HEK293 (cell line): ENCODE measurements around the gene ACTR1A.

Experiments used
- CTCF ChIA-PET: fragments of 350-600 bp; formaldehyde crosslinking; extraction: SDS; loops from one replicate; lab custom pipeline; 2021; ENCODE audit warnings: antibody characterized with exemption; lab: Yijun Ruan, JAX
- POLR2A ChIA-PET: fragments of 300-600 bp; formaldehyde crosslinking; extraction: SDS; loops from one replicate; lab custom pipeline; 2020; ENCODE audit warnings: antibody characterized with exemption, inconsistent platforms; lab: Yijun Ruan, JAX
- H3K27ac ChIP-seq: fragments of 200-500 bp; sonication (Bioruptor generic); 2 replicates; pipeline ENCODE4 v1.5.1; 2014; ENCODE audit warnings: low read depth, low read length, control low read depth, inconsistent platforms; ENCODE audit errors: extremely low read depth
- H3K36me3 ChIP-seq, 2 experiments: fragments of 200-500 bp in 1 of 2; sonication (Bioruptor generic) in 1 of 2; 1 replicate in 1 of 2; 2 replicates in 1 of 2; pipeline ENCODE4 v1.5.1; 2014 to 2017; ENCODE audit warnings: inconsistent platforms in 2 of 2, low read length in 2 of 2; ENCODE audit not compliant: control insufficient read depth in 2 of 2, insufficient read depth in 1 of 2
- H3K4me1 ChIP-seq: fragments of 200-500 bp; sonication (Bioruptor generic); 2 replicates; pipeline ENCODE4 v1.5.1; 2014; ENCODE audit warnings: mild to moderate bottlenecking, low read length, inconsistent platforms; ENCODE audit not compliant: control insufficient read depth, insufficient read depth
- H3K4me3 ChIP-seq: 2 replicates; pipeline ENCODE4 v1.5.1; 2011; ENCODE audit warnings: low read depth, mild to moderate bottlenecking, control low read depth, low read length, moderate library complexity
- H3K9me3 ChIP-seq: fragments of 200-500 bp; sonication (Bioruptor generic); 2 replicates; pipeline ENCODE4 v1.5.1; 2014; ENCODE audit warnings: low read depth, low read length, inconsistent platforms; ENCODE audit not compliant: control insufficient read depth, insufficient read depth
- GFI1B ChIP-seq: fragments of 450-650 bp; formaldehyde crosslinking; IDR thresholded peaks from 2 replicates; pipeline ENCODE4 v1.5.1; 2016; ENCODE audit warnings: missing biosample characterization, missing genetic modification characterization
- HOXD13 ChIP-seq: sonication (generic); formaldehyde crosslinking; IDR thresholded peaks from 2 replicates; pipeline ENCODE4 v1.8.0; 2022; ENCODE audit warnings: missing genetic modification reagents, borderline replicate concordance
- KLF10 ChIP-seq: fragments of 450-650 bp; IDR thresholded peaks from 2 replicates; pipeline ENCODE4 v1.5.1; 2018; ENCODE audit warnings: missing biosample characterization, mild to moderate bottlenecking, missing genetic modification characterization
- KLF8 ChIP-seq: fragments of 450-650 bp; formaldehyde crosslinking; IDR thresholded peaks from 2 replicates; pipeline ENCODE4 v1.5.1; 2016; ENCODE audit warnings: missing biosample characterization, missing genetic modification characterization
- MEIS1 ChIP-seq: sonication (generic); formaldehyde crosslinking; IDR thresholded peaks from 2 replicates; pipeline ENCODE4 v1.8.1; 2022; ENCODE audit warnings: missing genetic modification reagents, mild to moderate bottlenecking, borderline replicate concordance
- REPIN1 ChIP-seq: fragments of 450-650 bp; formaldehyde crosslinking; IDR thresholded peaks from 2 replicates; pipeline ENCODE4 v1.5.1; 2017; ENCODE audit warnings: missing biosample characterization, missing genetic modification characterization, low read depth
- SP3 ChIP-seq: fragments of 450-650 bp; formaldehyde crosslinking; IDR thresholded peaks from 2 replicates; pipeline ENCODE4 v1.5.1; 2016; ENCODE audit warnings: missing biosample characterization, missing genetic modification characterization
- ZBTB17 ChIP-seq: fragments of 450-650 bp; formaldehyde crosslinking; IDR thresholded peaks from 2 replicates; pipeline ENCODE4 v1.5.1; 2016; ENCODE audit warnings: missing biosample characterization, missing genetic modification characterization
- ZNF10 ChIP-seq: fragments of 450-650 bp; formaldehyde crosslinking; IDR thresholded peaks from 2 replicates; pipeline ENCODE4 v1.5.1; 2017; ENCODE audit warnings: missing biosample characterization, missing genetic modification characterization
- ZNF174 ChIP-seq: fragments of 450-650 bp; formaldehyde crosslinking; IDR thresholded peaks from 2 replicates; pipeline ENCODE4 v1.5.0; 2017; ENCODE audit warnings: missing biosample characterization, mild to moderate bottlenecking, missing genetic modification characterization
- ZNF175 ChIP-seq: fragments of 450-650 bp; formaldehyde crosslinking; IDR thresholded peaks from 2 replicates; pipeline ENCODE4 v1.5.1; 2016; ENCODE audit warnings: missing biosample characterization, missing genetic modification characterization
- ZNF19 ChIP-seq: fragments of 450-650 bp; formaldehyde crosslinking; IDR thresholded peaks from 2 replicates; pipeline ENCODE4; 2016; ENCODE audit warnings: missing biosample characterization, missing genetic modification characterization, low read depth
- ZNF202 ChIP-seq: fragments of 450-650 bp; formaldehyde crosslinking; IDR thresholded peaks from 2 replicates; pipeline ENCODE4 v1.5.1; 2016; ENCODE audit warnings: missing biosample characterization, missing genetic modification characterization, borderline replicate concordance
- ZNF239 ChIP-seq: fragments of 450-650 bp; formaldehyde crosslinking; IDR thresholded peaks from 2 replicates; pipeline ENCODE4 v1.5.1; 2016; ENCODE audit warnings: missing biosample characterization, missing genetic modification characterization
- ZNF274 ChIP-seq, 2 experiments: fragments of 200-500 bp in 1 of 2; fragments of 450-650 bp in 1 of 2; sonication (Bioruptor generic) in 1 of 2; formaldehyde crosslinking in 1 of 2; IDR thresholded peaks; 2 replicates each; pipeline versions ENCODE4 v1.5.1 to v1.6.1; 2014 to 2016; ENCODE audit warnings: borderline replicate concordance in 1 of 2, inconsistent platforms in 1 of 2, low read length in 1 of 2, missing biosample characterization in 1 of 2, missing genetic modification characterization in 1 of 2
- ZNF354C ChIP-seq: fragments of 450-650 bp; formaldehyde crosslinking; IDR thresholded peaks from 2 replicates; pipeline ENCODE4 v1.5.1; 2016; ENCODE audit warnings: missing biosample characterization, missing genetic modification characterization, low read depth, borderline replicate concordance
- ZNF544 ChIP-seq: fragments of 450-650 bp; formaldehyde crosslinking; IDR thresholded peaks from 2 replicates; pipeline ENCODE4 v1.5.0; 2017; ENCODE audit warnings: missing biosample characterization, missing genetic modification characterization
- ZNF560 ChIP-seq: fragments of 450-650 bp; formaldehyde crosslinking; IDR thresholded peaks from 2 replicates; pipeline ENCODE4 v1.5.1; 2017; ENCODE audit warnings: missing biosample characterization, missing genetic modification characterization, borderline replicate concordance
- ZNF600 ChIP-seq: fragments of 450-650 bp; formaldehyde crosslinking; IDR thresholded peaks from 2 replicates; pipeline ENCODE4 v1.5.1; 2016; ENCODE audit warnings: missing biosample characterization, missing genetic modification characterization
- ZNF626 ChIP-seq: fragments of 450-650 bp; sonication (Bioruptor Pico); formaldehyde crosslinking; IDR thresholded peaks from 2 replicates; pipeline ENCODE4 v1.5.1; 2018; ENCODE audit warnings: missing biosample characterization, missing genetic modification characterization, inconsistent platforms
- ZNF629 ChIP-seq: fragments of 450-650 bp; formaldehyde crosslinking; IDR thresholded peaks from 2 replicates; pipeline ENCODE4 v1.5.1; 2017; ENCODE audit warnings: missing biosample characterization, missing genetic modification characterization
- ZNF747 ChIP-seq: fragments of 450-650 bp; formaldehyde crosslinking; IDR thresholded peaks from 2 replicates; pipeline ENCODE4 v1.5.1; 2016; ENCODE audit warnings: missing biosample characterization, missing genetic modification characterization
- ZNF843 ChIP-seq: fragments of 450-650 bp; formaldehyde crosslinking; IDR thresholded peaks from 2 replicates; pipeline ENCODE4 v1.5.1; 2016; ENCODE audit warnings: missing biosample characterization, missing genetic modification characterization
- ZSCAN30 ChIP-seq: fragments of 450-650 bp; IDR thresholded peaks from 2 replicates; pipeline ENCODE4 v1.5.1; 2018; ENCODE audit warnings: missing biosample characterization, mild to moderate bottlenecking, missing genetic modification characterization, moderate library complexity
- TF ChIP-seq, protein P1 (sequence below): fragments of 450-650 bp; formaldehyde crosslinking; IDR thresholded peaks from 2 replicates; pipeline ENCODE4 v1.5.1; 2016; ENCODE audit warnings: missing biosample characterization, missing genetic modification characterization
- TF ChIP-seq, protein P2 (sequence below): fragments of 450-650 bp; formaldehyde crosslinking; IDR thresholded peaks from 2 replicates; pipeline ENCODE4 v1.5.1; 2016; ENCODE audit warnings: missing biosample characterization, missing genetic modification characterization, borderline replicate concordance
- TF ChIP-seq, protein P3 (sequence below): fragments of 450-650 bp; formaldehyde crosslinking; IDR thresholded peaks from 2 replicates; pipeline ENCODE4 v1.5.1; 2016; ENCODE audit warnings: missing biosample characterization, missing genetic modification characterization
- TF ChIP-seq, protein P4 (sequence below): fragments of 450-650 bp; formaldehyde crosslinking; IDR thresholded peaks from 2 replicates; pipeline ENCODE4 v1.5.1; 2016; ENCODE audit warnings: missing biosample characterization, missing genetic modification characterization, borderline replicate concordance

The ACTR1A gene

DNA sequence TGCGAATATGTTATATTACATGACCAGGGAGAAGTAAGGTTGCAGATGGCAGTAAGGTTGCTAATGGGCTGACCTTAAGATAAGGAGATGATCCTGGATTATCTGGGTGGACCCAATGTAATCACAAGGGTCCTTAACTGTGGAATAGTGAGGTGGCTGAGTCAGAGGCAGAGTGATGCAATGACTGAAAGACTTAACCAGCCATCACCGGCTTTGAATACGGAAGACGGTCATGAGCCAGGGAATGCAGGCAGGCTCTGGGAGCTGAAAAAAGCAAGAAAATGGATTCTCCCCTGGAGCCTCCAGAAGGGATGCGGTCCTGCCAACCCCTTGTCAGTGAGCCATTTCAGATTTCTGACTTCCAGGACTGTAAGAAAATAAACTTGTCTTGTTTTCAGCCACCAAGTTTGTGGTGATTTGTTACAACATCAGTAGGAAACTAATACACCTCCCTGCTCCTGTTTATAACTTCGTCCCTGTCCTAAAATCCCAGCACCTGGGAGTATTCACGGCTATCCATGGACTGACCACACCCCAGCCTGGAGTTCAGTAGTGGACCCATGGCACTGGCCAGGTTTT, 46.5 kb downstream of the ACTR1A start:
- POLR2A ChIA-PET = interaction anchor here (0.7 to 1.0 kb wide), 3 partner anchors 24 to 59 kb away, joined by 3 to 4 read pairs (median 3); partner anchors contain the start of genes CUEDC2 and FBXL15
- peaks cover 14 to 36% of the 10 kb centered on the region in 2 experiments; a peak in 2 of 3 replicates for H3K36me3 ChIP-seq
- H3K4me3 ChIP-seq = no peak overlapping the region
- CTCF ChIA-PET = interaction anchor here (0.7 to 1.0 kb wide), 3 partner anchors 61 to 1390 kb away, joined by 3 read pairs; no protein-coding TSS in a partner anchor
- H3K9me3 ChIP-seq = no peaks in the 10 kb centered on the region
- peaks cover 5% of the 10 kb centered on the region; the same call in 1 of the 2 replicates for H3K4me1 ChIP-seq
- no peak overlapping the region; the same call in 1 of the 2 replicates for H3K27ac ChIP-seq
- TF ChIP-seq ZNF560 = no peak
- no peak for TF ChIP-seq REPIN1
- no peak for TF ChIP-seq ZNF544
- TF ChIP-seq, protein P1, sequence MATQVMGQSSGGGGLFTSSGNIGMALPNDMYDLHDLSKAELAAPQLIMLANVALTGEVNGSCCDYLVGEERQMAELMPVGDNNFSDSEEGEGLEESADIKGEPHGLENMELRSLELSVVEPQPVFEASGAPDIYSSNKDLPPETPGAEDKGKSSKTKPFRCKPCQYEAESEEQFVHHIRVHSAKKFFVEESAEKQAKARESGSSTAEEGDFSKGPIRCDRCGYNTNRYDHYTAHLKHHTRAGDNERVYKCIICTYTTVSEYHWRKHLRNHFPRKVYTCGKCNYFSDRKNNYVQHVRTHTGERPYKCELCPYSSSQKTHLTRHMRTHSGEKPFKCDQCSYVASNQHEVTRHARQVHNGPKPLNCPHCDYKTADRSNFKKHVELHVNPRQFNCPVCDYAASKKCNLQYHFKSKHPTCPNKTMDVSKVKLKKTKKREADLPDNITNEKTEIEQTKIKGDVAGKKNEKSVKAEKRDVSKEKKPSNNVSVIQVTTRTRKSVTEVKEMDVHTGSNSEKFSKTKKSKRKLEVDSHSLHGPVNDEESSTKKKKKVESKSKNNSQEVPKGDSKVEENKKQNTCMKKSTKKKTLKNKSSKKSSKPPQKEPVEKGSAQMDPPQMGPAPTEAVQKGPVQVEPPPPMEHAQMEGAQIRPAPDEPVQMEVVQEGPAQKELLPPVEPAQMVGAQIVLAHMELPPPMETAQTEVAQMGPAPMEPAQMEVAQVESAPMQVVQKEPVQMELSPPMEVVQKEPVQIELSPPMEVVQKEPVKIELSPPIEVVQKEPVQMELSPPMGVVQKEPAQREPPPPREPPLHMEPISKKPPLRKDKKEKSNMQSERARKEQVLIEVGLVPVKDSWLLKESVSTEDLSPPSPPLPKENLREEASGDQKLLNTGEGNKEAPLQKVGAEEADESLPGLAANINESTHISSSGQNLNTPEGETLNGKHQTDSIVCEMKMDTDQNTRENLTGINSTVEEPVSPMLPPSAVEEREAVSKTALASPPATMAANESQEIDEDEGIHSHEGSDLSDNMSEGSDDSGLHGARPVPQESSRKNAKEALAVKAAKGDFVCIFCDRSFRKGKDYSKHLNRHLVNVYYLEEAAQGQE (tag by site-specific recombination) = 0 out of 2 replicates have a peak, but pooled peaks have one; percentile 31
- TF ChIP-seq MEIS1 (CRISPR knock-in tag) = no peak
- 0 out of 2 replicates have a peak, but pooled peaks have one; percentile 41 for TF ChIP-seq SP3 (tag by site-specific recombination)
- no peak for TF ChIP-seq ZNF747 (tag by site-specific recombination)
- no peak for TF ChIP-seq ZNF626 (tag by site-specific recombination)
- TF ChIP-seq ZNF629 (tag by site-specific recombination) = peak; percentile 76
- TF ChIP-seq ZSCAN30 = no peak
- no peak for TF ChIP-seq GFI1B
- no peak for TF ChIP-seq ZNF274 (IDR thresholded peaks at IDR 0.05; ENCODE audit: low read length)
- TF ChIP-seq ZNF274 (tag by site-specific recombination; IDR thresholded peaks at IDR 0.05; ENCODE audit: borderline replicate concordance) = no peak
- TF ChIP-seq, protein P2, sequence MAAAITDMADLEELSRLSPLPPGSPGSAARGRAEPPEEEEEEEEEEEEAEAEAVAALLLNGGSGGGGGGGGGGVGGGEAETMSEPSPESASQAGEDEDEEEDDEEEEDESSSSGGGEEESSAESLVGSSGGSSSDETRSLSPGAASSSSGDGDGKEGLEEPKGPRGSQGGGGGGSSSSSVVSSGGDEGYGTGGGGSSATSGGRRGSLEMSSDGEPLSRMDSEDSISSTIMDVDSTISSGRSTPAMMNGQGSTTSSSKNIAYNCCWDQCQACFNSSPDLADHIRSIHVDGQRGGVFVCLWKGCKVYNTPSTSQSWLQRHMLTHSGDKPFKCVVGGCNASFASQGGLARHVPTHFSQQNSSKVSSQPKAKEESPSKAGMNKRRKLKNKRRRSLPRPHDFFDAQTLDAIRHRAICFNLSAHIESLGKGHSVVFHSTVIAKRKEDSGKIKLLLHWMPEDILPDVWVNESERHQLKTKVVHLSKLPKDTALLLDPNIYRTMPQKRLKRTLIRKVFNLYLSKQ = no peak
- no peak for TF ChIP-seq HOXD13 (CRISPR knock-in tag)
- TF ChIP-seq ZNF600 (tag by site-specific recombination) = peak; percentile 86
- TF ChIP-seq KLF10 (tag by site-specific recombination) = no peak
- TF ChIP-seq ZNF202 (tag by site-specific recombination) = no peak
- TF ChIP-seq ZNF10 (tag by site-specific recombination) = no peak
- TF ChIP-seq ZNF174 (tag by site-specific recombination) = no peak
- TF ChIP-seq ZBTB17 = peak; percentile 74
- no peak for TF ChIP-seq KLF8
- TF ChIP-seq ZNF175 (tag by site-specific recombination) = no peak
- TF ChIP-seq ZNF239 = no peak
- TF ChIP-seq, protein P3, sequence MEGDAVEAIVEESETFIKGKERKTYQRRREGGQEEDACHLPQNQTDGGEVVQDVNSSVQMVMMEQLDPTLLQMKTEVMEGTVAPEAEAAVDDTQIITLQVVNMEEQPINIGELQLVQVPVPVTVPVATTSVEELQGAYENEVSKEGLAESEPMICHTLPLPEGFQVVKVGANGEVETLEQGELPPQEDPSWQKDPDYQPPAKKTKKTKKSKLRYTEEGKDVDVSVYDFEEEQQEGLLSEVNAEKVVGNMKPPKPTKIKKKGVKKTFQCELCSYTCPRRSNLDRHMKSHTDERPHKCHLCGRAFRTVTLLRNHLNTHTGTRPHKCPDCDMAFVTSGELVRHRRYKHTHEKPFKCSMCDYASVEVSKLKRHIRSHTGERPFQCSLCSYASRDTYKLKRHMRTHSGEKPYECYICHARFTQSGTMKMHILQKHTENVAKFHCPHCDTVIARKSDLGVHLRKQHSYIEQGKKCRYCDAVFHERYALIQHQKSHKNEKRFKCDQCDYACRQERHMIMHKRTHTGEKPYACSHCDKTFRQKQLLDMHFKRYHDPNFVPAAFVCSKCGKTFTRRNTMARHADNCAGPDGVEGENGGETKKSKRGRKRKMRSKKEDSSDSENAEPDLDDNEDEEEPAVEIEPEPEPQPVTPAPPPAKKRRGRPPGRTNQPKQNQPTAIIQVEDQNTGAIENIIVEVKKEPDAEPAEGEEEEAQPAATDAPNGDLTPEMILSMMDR (tag by site-specific recombination) = no peak
- no peak for TF ChIP-seq ZNF354C
- TF ChIP-seq, protein P4, sequence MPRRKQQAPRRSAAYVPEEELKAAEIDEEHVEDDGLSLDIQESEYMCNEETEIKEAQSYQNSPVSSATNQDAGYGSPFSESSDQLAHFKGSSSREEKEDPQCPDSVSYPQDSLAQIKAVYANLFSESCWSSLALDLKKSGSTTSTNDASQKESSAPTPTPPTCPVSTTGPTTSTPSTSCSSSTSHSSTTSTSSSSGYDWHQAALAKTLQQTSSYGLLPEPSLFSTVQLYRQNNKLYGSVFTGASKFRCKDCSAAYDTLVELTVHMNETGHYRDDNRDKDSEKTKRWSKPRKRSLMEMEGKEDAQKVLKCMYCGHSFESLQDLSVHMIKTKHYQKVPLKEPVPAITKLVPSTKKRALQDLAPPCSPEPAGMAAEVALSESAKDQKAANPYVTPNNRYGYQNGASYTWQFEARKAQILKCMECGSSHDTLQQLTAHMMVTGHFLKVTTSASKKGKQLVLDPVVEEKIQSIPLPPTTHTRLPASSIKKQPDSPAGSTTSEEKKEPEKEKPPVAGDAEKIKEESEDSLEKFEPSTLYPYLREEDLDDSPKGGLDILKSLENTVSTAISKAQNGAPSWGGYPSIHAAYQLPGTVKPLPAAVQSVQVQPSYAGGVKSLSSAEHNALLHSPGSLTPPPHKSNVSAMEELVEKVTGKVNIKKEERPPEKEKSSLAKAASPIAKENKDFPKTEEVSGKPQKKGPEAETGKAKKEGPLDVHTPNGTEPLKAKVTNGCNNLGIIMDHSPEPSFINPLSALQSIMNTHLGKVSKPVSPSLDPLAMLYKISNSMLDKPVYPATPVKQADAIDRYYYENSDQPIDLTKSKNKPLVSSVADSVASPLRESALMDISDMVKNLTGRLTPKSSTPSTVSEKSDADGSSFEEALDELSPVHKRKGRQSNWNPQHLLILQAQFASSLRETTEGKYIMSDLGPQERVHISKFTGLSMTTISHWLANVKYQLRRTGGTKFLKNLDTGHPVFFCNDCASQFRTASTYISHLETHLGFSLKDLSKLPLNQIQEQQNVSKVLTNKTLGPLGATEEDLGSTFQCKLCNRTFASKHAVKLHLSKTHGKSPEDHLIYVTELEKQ (tag by site-specific recombination) = no peak
- TF ChIP-seq ZNF19 = no peak
- TF ChIP-seq ZNF843 (tag by site-specific recombination) = 0 out of 2 replicates have a peak, but pooled peaks have one; percentile 28
